K562 (cell line): ENCODE measurements around the gene TBATA. TPM values are rescaled to one million over a fixed set of nuclear protein-coding genes. Genes with fewer than 3 reads are reported as not detected.

ENCODE experiments used
- ATAC-seq: fragments of 200-7000 bp; cut with Tn5 transposase; 3 replicates; pipeline ENCODE4 v1.9.1; 2020; ENCODE audit warnings: moderate library complexity
- BruUV-seq: library from RNA; stranded (reverse); fragments of 400-500 nt; replicated peaks from 2 replicates; lab custom pipeline; 2021; lab: Mats Ljungman, UMichigan
- CTCF ChIA-PET: fragments of 300-600 bp; formaldehyde crosslinking; extraction: SDS; loops from one replicate; lab custom pipeline; 2021; ENCODE audit warnings: low intra/inter-chr PET ratio; lab: Yijun Ruan, JAX
- POLR2A ChIA-PET: fragments of 300-600, 350-650 bp; sonication (Branson Sonifier 250); formaldehyde crosslinking; extraction: SDS; loops from one replicate; lab custom pipeline; 2021; ENCODE audit warnings: antibody characterized with exemption, inconsistent platforms; lab: Yijun Ruan, JAX
- DNase-seq, 4 experiments: peaks; one replicate each; pipeline versions ENCODE4 v3.0.0 to v3.0.0-alpha.2; 2011 to 2018; ENCODE audit warnings: low spot score in 3 of 4, mixed read lengths in 3 of 4; ENCODE audit errors: extremely low read depth in 1 of 4
- FAIRE-seq: peaks from 2 replicates; lab custom pipeline; 2011; peaks lifted over from hg19 to GRCh38; lab: Jason Lieb, UNC
- H2AFZ ChIP-seq: 2 replicates; pipeline ENCODE4 v1.6.0; 2011; ENCODE audit warnings: low read depth, low read length, control low read depth, inconsistent platforms
- H3K27ac ChIP-seq: fragments of 200-600 bp; 3 replicates; pipeline ENCODE4 v1.8.0; 2011; ENCODE audit warnings: low read depth, mild to moderate bottlenecking, control low read depth, inconsistent platforms, low read length, moderate library complexity, mixed read lengths; ENCODE audit errors: extremely low read depth
- H3K27me3 ChIP-seq, 2 experiments: fragments of 300-600 bp in 1 of 2; 2 replicates in 1 of 2; 3 replicates in 1 of 2; pipeline versions ENCODE4 v1.6.0 to v1.8.0; 2011; ENCODE audit warnings: inconsistent platforms in 2 of 2, low read length in 2 of 2, mild to moderate bottlenecking in 1 of 2, mixed read lengths in 1 of 2, moderate library complexity in 1 of 2; ENCODE audit not compliant: control insufficient read depth in 2 of 2, insufficient read depth in 2 of 2
- H3K36me3 ChIP-seq: fragments of 300-600 bp; 3 replicates; pipeline ENCODE4 v1.8.0; 2011; ENCODE audit warnings: mild to moderate bottlenecking, low read length, inconsistent platforms; ENCODE audit not compliant: control insufficient read depth, insufficient read depth
- H3K4me1 ChIP-seq, 2 experiments: fragments of 200-600 bp in 1 of 2; replicated peaks in 1 of 2; 2 replicates in 1 of 2; 3 replicates in 1 of 2; pipeline versions ENCODE4 v1.5.1 to v1.8.0; 2011; ENCODE audit warnings: inconsistent platforms in 2 of 2, low read length in 2 of 2, mild to moderate bottlenecking in 1 of 2, mixed read lengths in 1 of 2, moderate library complexity in 1 of 2; ENCODE audit not compliant: control insufficient read depth in 2 of 2, insufficient read depth in 2 of 2
- H3K4me2 ChIP-seq: 2 replicates; pipeline ENCODE4 v1.6.1; 2011; ENCODE audit warnings: low read length, control low read depth, inconsistent platforms, mixed read lengths; ENCODE audit not compliant: insufficient read depth
- H3K4me3 ChIP-seq: fragments of 200-600 bp; sonication (generic), shearing (Covaris generic); 2 replicates; pipeline ENCODE4 v1.5.1; 2016; ENCODE audit warnings: control low read depth, inconsistent platforms
- H3K79me2 ChIP-seq: fragments of 200-600 bp; 3 replicates; pipeline ENCODE4 v1.8.0; 2011; ENCODE audit warnings: low read length, inconsistent platforms; ENCODE audit not compliant: control insufficient read depth, insufficient read depth
- H3K9ac ChIP-seq, 2 experiments: 2 replicates each; pipeline versions ENCODE4 v1.6.0 to v1.6.1; 2011; ENCODE audit warnings: low read depth in 2 of 2, low read length in 2 of 2, control low read depth in 1 of 2, inconsistent platforms in 1 of 2, mild to moderate bottlenecking in 1 of 2, mixed read lengths in 1 of 2; ENCODE audit not compliant: insufficient read depth in 1 of 2
- H3K9me1 ChIP-seq: one replicate; pipeline ENCODE4 v1.6.0; 2011; ENCODE audit warnings: inconsistent platforms, mild to moderate bottlenecking, low read length, moderate library complexity; ENCODE audit not compliant: control insufficient read depth, insufficient read depth
- H3K9me3 ChIP-seq: replicated peaks from 2 replicates; pipeline ENCODE4 v1.5.1; 2011; ENCODE audit warnings: low read depth, low read length, inconsistent platforms; ENCODE audit not compliant: control insufficient read depth, insufficient read depth
- H4K20me1 ChIP-seq: replicated peaks from 2 replicates; pipeline ENCODE4 v1.6.1; 2011; ENCODE audit warnings: low read length, inconsistent platforms, mixed read lengths; ENCODE audit not compliant: control insufficient read depth, insufficient read depth
- ATF1 ChIP-seq, 2 experiments: fragments of 450-650 bp in 1 of 2; IDR thresholded peaks; 2 replicates each; pipeline ENCODE4 v1.6.1; 2016; ENCODE audit warnings: missing compliant biosample characterization in 1 of 2, missing genetic modification characterization in 1 of 2
- CHD4 ChIP-seq: fragments of 200-600 bp; sonication (generic); IDR thresholded peaks from 3 replicates; pipeline ENCODE4 v1.6.1; 2012; ENCODE audit warnings: low read depth, mild to moderate bottlenecking, mixed read lengths, low read length, inconsistent platforms; ENCODE audit not compliant: insufficient read depth, insufficient replicate concordance, poor library complexity, severe bottlenecking
- DDX20 ChIP-seq: fragments of 450-650 bp; IDR thresholded peaks from 2 replicates; pipeline ENCODE4 v1.6.1; 2016; ENCODE audit warnings: missing genetic modification characterization, low read depth, mild to moderate bottlenecking, missing compliant biosample characterization, moderate library complexity
- FOSL1 ChIP-seq: fragments of 200-800 bp; sonication (Bioruptor generic); conservative IDR thresholded peaks from 2 replicates; pipeline ENCODE4 v1.6.1; 2016; ENCODE audit warnings: missing genetic modification characterization, missing compliant biosample characterization
- FOXA1 ChIP-seq: fragments of 450-650 bp; IDR thresholded peaks from 2 replicates; pipeline ENCODE4 v1.6.1; 2016; ENCODE audit warnings: mild to moderate bottlenecking, borderline replicate concordance
- HDAC1 ChIP-seq, 2 experiments: fragments of 450-650 bp; IDR thresholded peaks; 2 replicates each; pipeline ENCODE4 v1.6.1; 2016 to 2017; ENCODE audit warnings: inconsistent platforms in 1 of 2, mild to moderate bottlenecking in 1 of 2, moderate library complexity in 1 of 2
- HNRNPLL ChIP-seq: fragments of 200-400 bp; formaldehyde crosslinking; IDR thresholded peaks from 2 replicates; pipeline ENCODE4 v1.6.1; 2017; ENCODE audit warnings: low read length, low read depth, mild to moderate bottlenecking; ENCODE audit not compliant: poor library complexity, severe bottlenecking
- KLF16 ChIP-seq: IDR thresholded peaks from 2 replicates; pipeline ENCODE4 v1.6.1; 2016; ENCODE audit warnings: antibody characterized with exemption
- MEF2A ChIP-seq: IDR thresholded peaks from 2 replicates; pipeline ENCODE4 v1.6.1; 2011; ENCODE audit warnings: low read depth, mild to moderate bottlenecking, low read length, moderate library complexity; ENCODE audit not compliant: control insufficient read depth
- PHF21A ChIP-seq: fragments of 450-650 bp; IDR thresholded peaks from 2 replicates; pipeline ENCODE4 v1.6.1; 2017; ENCODE audit warnings: low read depth, borderline replicate concordance
- RBBP5 ChIP-seq: fragments of 200-600 bp; sonication (generic); IDR thresholded peaks from 2 replicates; pipeline ENCODE4 v1.6.1; 2012; ENCODE audit warnings: borderline replicate concordance, mild to moderate bottlenecking, low read length, control low read depth, inconsistent platforms; ENCODE audit not compliant: insufficient read depth, poor library complexity, severe bottlenecking
- SMARCA4 ChIP-seq: fragments of 450-650 bp; IDR thresholded peaks from 2 replicates; pipeline ENCODE4 v1.6.1; 2016
- SRSF7 ChIP-seq: fragments of 200-400 bp; formaldehyde crosslinking; optimal IDR thresholded peaks from 2 replicates; pipeline ENCODE3; 2017; ENCODE audit warnings: mild to moderate bottlenecking, low read depth, low read length
- TOE1 ChIP-seq, 2 experiments: fragments of 450-650 bp in 1 of 2; sonication (generic) in 1 of 2; formaldehyde crosslinking in 1 of 2; IDR thresholded peaks; 2 replicates each; pipeline versions ENCODE4 v1.7.1 to v1.8.0; 2016 to 2022; ENCODE audit warnings: borderline replicate concordance in 2 of 2, mild to moderate bottlenecking in 2 of 2, antibody characterized with exemption in 1 of 2, inconsistent platforms in 1 of 2, low read depth in 1 of 2, missing genetic modification reagents in 1 of 2, moderate library complexity in 1 of 2
- ZNF165 ChIP-seq: fragments of 250-450 bp; sonication (Bioruptor Pico); IDR thresholded peaks from 2 replicates; pipeline ENCODE4 v1.4.0; 2020; ENCODE audit warnings: borderline replicate concordance
- ZNF212 ChIP-seq: fragments of 450-650 bp; formaldehyde crosslinking; IDR thresholded peaks from 2 replicates; pipeline ENCODE4 v1.4.0; 2020; ENCODE audit warnings: mild to moderate bottlenecking
- ZNF324 ChIP-seq: fragments of 250-450 bp; sonication (Bioruptor Pico); IDR thresholded peaks from 2 replicates; pipeline ENCODE4 v1.4.0; 2020; ENCODE audit warnings: mild to moderate bottlenecking
- ZNF384 ChIP-seq: IDR thresholded peaks from 2 replicates; pipeline ENCODE4 v1.6.1; 2012; ENCODE audit warnings: low read depth, low read length, improper control_type of control experiment
- ZNF583 ChIP-seq: fragments of 250-450 bp; sonication (Bioruptor Pico); IDR thresholded peaks from 2 replicates; pipeline ENCODE4 v1.4.0; 2020
- WGBS: fragments of 100-300 bp; shearing (Covaris generic); methylation state at CpG from one replicate; pipeline ENCODE4 v1.1.6; 2016; ENCODE audit warnings: low coverage, mixed read lengths; ENCODE audit not compliant: insufficient coverage; ENCODE audit errors: missing lambda C conversion rate; 5-methylcytosine and 5-hydroxymethylcytosine counted together
- in situ Hi-C: fragments of 300-500 bp; cut with MboI; formaldehyde crosslinking; loops from 4 replicates; pipeline ENCODE4 v1.15.0; 2018; ENCODE audit warnings: inconsistent platforms, mixed read lengths
- intact Hi-C: fragments of 100-400 bp; cut with micrococcal nuclease; formaldehyde crosslinking; loops from 2 replicates; pipeline ENCODE4 v1.14.2; 2022
- polyA plus RNA-seq, 8 experiments: library from polyadenylated mRNA; depleted of rRNA in 4 of 8; stranded (reverse) in 5 of 8; unstranded in 3 of 8; fragments of >200 nt; fragmentation: Nextera tagmentation in 2 of 8; fragmentation: Illumina TruSeq in 1 of 8; extraction: Ambion mirVana in 2 of 8; extraction: Trizol in 1 of 8; gene quantifications; 2 replicates each; pipeline versions ENCODE4 v1.2.1 to v1.2.3, GENCODE V29; 2011 to 2014; ENCODE audit warnings: inconsistent platforms in 1 of 8, missing spikeins in 1 of 8
- total RNA-seq, 7 experiments: library from RNA; depleted of rRNA in 6 of 7; stranded (reverse); fragments of >200 nt in 6 of 7; fragmentation: Illumina TruSeq in 2 of 7; extraction: Trizol in 2 of 7; gene quantifications; 2 replicates each; pipeline versions ENCODE4 v1.2.1 to v1.2.3, GENCODE V29; 2011 to 2021; ENCODE audit warnings: low replicate concordance in 1 of 7
- TF ChIP-seq, protein P1 (sequence below): fragments of 200-800 bp; sonication (Bioruptor generic); IDR thresholded peaks from 2 replicates; pipeline ENCODE4 v1.6.1; 2017; ENCODE audit warnings: missing genetic modification characterization, missing compliant biosample characterization

TBATA gene
- total and polyA plus RNA-seq, 9 of the 15 experiments (the other 6 are each of a cell fraction or from before 2014, with no cell fraction given): not detected

DNA sequence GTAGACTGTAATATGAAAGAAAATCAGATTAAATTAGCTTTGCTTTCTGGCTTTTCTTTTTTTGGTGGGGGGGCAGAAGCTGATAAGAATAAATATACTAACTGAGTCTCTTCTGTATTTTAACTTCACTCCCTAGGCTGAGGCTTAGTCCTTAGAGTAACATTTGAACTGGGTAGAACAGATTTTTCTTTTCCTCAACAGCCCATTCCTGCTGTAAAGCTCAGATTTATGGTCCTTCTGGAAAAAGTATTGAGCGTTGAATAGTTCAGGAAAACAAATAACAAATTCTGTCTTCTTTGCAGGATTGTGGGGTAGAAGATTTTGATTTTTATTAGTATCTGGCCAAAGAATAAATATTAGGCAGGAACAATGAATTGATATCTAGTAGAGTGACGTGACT is 48.4 kb upstream of the TBATA start (continued):
- TF ChIP-seq TOE1 (IDR thresholded peaks at IDR 0.05; ENCODE audit: borderline replicate concordance) (no peak), TOE1 (CRISPR knock-in tag; IDR thresholded peaks at IDR 0.05; ENCODE audit: borderline replicate concordance, low read depth) (no peak), ZNF324 (CRISPR knock-in tag) (no peak), HDAC1 (IDR thresholded peaks at IDR 0.05) (no peak), MEF2A (no peak), SRSF7 (no peak), RBBP5 (no peak), CHD4 (no peak), ZNF583 (CRISPR knock-in tag) (no peak)

DNA sequence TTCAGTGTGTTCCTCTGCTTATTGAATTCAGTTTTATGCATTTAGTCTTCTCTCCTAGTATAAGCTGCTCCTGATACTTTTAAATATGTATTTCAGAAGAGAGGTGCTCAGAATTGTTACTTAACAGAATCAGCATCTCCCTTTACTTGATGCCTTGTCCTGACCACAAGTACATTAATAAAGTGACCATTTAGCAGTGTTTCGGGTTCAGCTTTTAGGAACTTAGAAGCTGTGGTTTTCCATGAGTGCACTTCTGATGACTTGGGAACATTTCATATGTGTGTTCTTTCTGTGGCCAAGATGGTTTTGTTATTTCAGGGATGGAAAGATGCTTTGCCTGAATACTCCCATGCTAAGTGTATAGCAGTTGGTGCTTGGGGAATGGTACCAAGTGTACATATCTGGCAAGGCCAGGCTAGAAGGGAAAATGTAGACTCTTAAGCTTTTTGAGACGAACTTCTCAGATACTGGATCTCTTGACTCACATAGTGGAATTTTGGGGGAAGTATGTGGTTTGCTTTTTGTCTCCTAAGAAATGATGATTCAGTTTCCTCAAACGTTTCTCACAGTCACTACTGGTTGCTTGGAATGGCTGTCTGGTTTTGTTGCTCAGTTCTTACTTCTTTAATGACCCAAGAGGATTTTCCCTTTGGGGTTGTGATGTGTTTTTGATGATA is 47.8 kb upstream of the TBATA start:
- Histone ChIP-seq H3K79me2 (no peaks in the 10 kb centered on the region), H3K4me1 (peaks cover 0 to 33% of the 10 kb centered on the region in 2 experiments; a peak in 3 of 5 replicates), H3K36me3 (no peaks in the 10 kb centered on the region), H2AFZ (no peak overlapping the region), H3K27me3 (no peaks in the 10 kb centered on the region), H4K20me1 (no peaks in the 10 kb centered on the region), H3K9me3 (no peaks in the 10 kb centered on the region; the same call in 1 of the 2 replicates), H3K9ac (no peak overlapping the region), H3K4me2 (no peak overlapping the region), H3K4me3 (no peak overlapping the region), H3K27ac (no peak overlapping the region), H3K9me1 (no peaks in the 10 kb centered on the region)
- ChIA-PET POLR2A (interaction anchor here (0.7 to 1.5 kb wide), 4 partner anchors 10 to 19 kb away, joined by 3 to 4 read pairs (median 4); no protein-coding TSS in a partner anchor), CTCF (no interaction called here)
- WGBS: 25% methylated on average over 3 of the region's 3 CpGs
- in situ Hi-C loops (no loop called here), intact Hi-C loops (no loop called here)
- DNase-seq (peak in 1 of 4 experiments; percentile 23), FAIRE-seq (no peak), ATAC-seq (no peak; the same call in 2 of the 3 replicates)
- BruUV-seq: no TSS peak
- TF ChIP-seq ZNF384 (no peak), PHF21A (no peak), SMARCA4 (peak; percentile 27; the same call in 1 of the 2 replicates), ATF1 (CRISPR knock-in tag; IDR thresholded peaks at IDR 0.05) (no peak), ATF1 (tag; IDR thresholded peaks at IDR 0.05) (no peak), FOSL1 (tag) (peak; percentile 82), HNRNPLL (no peak), DDX20 (tag) (no peak), FOXA1 (no peak), ZNF212 (CRISPR knock-in tag) (no peak), ZNF165 (no peak), KLF16 (no peak)
- TF ChIP-seq, protein P1, sequence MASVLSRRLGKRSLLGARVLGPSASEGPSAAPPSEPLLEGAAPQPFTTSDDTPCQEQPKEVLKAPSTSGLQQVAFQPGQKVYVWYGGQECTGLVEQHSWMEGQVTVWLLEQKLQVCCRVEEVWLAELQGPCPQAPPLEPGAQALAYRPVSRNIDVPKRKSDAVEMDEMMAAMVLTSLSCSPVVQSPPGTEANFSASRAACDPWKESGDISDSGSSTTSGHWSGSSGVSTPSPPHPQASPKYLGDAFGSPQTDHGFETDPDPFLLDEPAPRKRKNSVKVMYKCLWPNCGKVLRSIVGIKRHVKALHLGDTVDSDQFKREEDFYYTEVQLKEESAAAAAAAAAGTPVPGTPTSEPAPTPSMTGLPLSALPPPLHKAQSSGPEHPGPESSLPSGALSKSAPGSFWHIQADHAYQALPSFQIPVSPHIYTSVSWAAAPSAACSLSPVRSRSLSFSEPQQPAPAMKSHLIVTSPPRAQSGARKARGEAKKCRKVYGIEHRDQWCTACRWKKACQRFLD: no peak
